Measurements from ENCODE around the gene PKDREJ. TPM values are rescaled to one million over a fixed set of nuclear protein-coding genes. Genes with fewer than 3 reads are reported as not detected.

PKDREJ gene
- total and polyA plus RNA-seq, 7 experiments from 2014 or later: not detected

- peaks cover 0 to 19% (median 5%) of the 10 kb centered on the region in 5 donors for H3K36me3 Mint-ChIP-seq
- intact Hi-C loops (cut with micrococcal nuclease): no loop called here
- no peak overlapping the region for H3K4me3 Mint-ChIP-seq
- CTCF ChIA-PET: no interaction called here
- Histone ChIP-seq H3K27me3 (ENCODE audit: control insufficient read depth in 2 of 2, insufficient read depth in 2 of 2, low read length in 2 of 2) (no peaks in the 10 kb centered on the region), H3K4me1 (ENCODE audit: control insufficient read depth in 2 of 2, insufficient read depth in 2 of 2, low read length in 2 of 2) (peaks cover 9 to 19% of the 10 kb centered on the region in 2 donors), H3K36me3 (ENCODE audit: control insufficient read depth in 2 of 3, insufficient read depth in 3 of 3, low read length in 3 of 3) (peaks cover 0 to 20% (median 0%) of the 10 kb centered on the region in 3 experiments), H3K27ac (ENCODE audit: low read depth, low read length) (no peak overlapping the region), H3K4me3 (ENCODE audit: low read length) (no peak overlapping the region), H3K9me3 (ENCODE audit: control insufficient read depth in 2 of 3, low read length in 3 of 3) (no peaks in the 10 kb centered on the region)
- H3K27ac Mint-ChIP-seq: no peak overlapping the region
- no peaks in the 10 kb centered on the region for H3K27me3 Mint-ChIP-seq
- no peak for DNase-seq
- peaks cover 17 to 34% (median 23%) of the 10 kb centered on the region in 7 donors for H3K4me1 Mint-ChIP-seq
- no peak for ATAC-seq
- H3K9me3 Mint-ChIP-seq: no peaks in the 10 kb centered on the region
- POLR2A ChIA-PET: interaction anchor here (0.8 kb wide), 1 partner anchor 9 kb away, joined by 3 read pairs; the partner anchor contains the start of gene CDPF1
Measured at GRCh38 chr22:46241396-46242007, 21.6 kb downstream of the PKDREJ start.

- Mint-ChIP-seq H3K4me3 (peak overlapping the region in 1 of 10 donors; percentile 51), H3K9me3 (no peaks in the 10 kb centered on the region), H3K36me3 (peaks cover 0 to 18% (median 6%) of the 10 kb centered on the region in 5 donors), H3K4me1 (peaks cover 14 to 34% (median 23%) of the 10 kb centered on the region in 7 donors), H3K27me3 (no peaks in the 10 kb centered on the region), H3K27ac (peak overlapping the region in 1 of 9 donors; percentile 78)
- Histone ChIP-seq H3K4me3 (ENCODE audit: low read length) (no peak overlapping the region), H3K4me1 (ENCODE audit: control insufficient read depth in 2 of 2, insufficient read depth in 2 of 2, low read length in 2 of 2) (peaks cover 9 to 19% of the 10 kb centered on the region in 2 donors), H3K36me3 (ENCODE audit: control insufficient read depth in 2 of 3, insufficient read depth in 3 of 3, low read length in 3 of 3) (peaks cover 0 to 20% (median 0%) of the 10 kb centered on the region in 3 experiments), H3K27me3 (ENCODE audit: control insufficient read depth in 2 of 2, insufficient read depth in 2 of 2, low read length in 2 of 2) (no peaks in the 10 kb centered on the region), H3K9me3 (ENCODE audit: control insufficient read depth in 2 of 3, low read length in 3 of 3) (no peaks in the 10 kb centered on the region), H3K27ac (ENCODE audit: low read depth, low read length) (no peak overlapping the region)
- intact Hi-C loops (cut with micrococcal nuclease): no loop called here
- ChIA-PET POLR2A (interaction anchor here (0.8 kb wide), 1 partner anchor 9 kb away, joined by 3 read pairs; the partner anchor contains the start of gene CDPF1), CTCF (no interaction called here)
- DNase-seq: no peak
- ATAC-seq: no peak
Measured at GRCh38 chr22:46240907-46241306, 22.2 kb downstream of the PKDREJ start.

GRCh38 chr22:46240506-46240905 is 22.6 kb downstream of the PKDREJ start:
- peaks cover 11 to 34% (median 23%) of the 10 kb centered on the region in 7 donors for H3K4me1 Mint-ChIP-seq

GRCh38 chr22:46240073-46240472 is 23.1 kb downstream of the PKDREJ start:
- POLR2A ChIA-PET: no interaction called here
- CTCF ChIA-PET: no interaction called here
- H3K4me1 ChIP-seq (ENCODE audit: control insufficient read depth in 2 of 2, insufficient read depth in 2 of 2, low read length in 2 of 2): peaks cover 9 to 19% of the 10 kb centered on the region in 2 donors
- H3K9me3 ChIP-seq (ENCODE audit: control insufficient read depth in 2 of 3, low read length in 3 of 3): no peaks in the 10 kb centered on the region
- H3K4me1 Mint-ChIP-seq: peaks cover 11 to 34% (median 23%) of the 10 kb centered on the region in 7 donors
- DNase-seq (no peak), ATAC-seq (no peak)
- H3K4me3 Mint-ChIP-seq: peak overlapping the region in 8 of 10 donors; percentile 23 to 66 (median 52)
- peak overlapping the region in 7 of 9 donors; percentile 62 to 93 (median 71) for H3K27ac Mint-ChIP-seq
- peak overlapping the region; percentile 38 for H3K4me3 ChIP-seq (ENCODE audit: low read length)
- H3K27ac ChIP-seq (ENCODE audit: low read depth, low read length): peak overlapping the region; percentile 33
- H3K9me3 Mint-ChIP-seq: no peaks in the 10 kb centered on the region
- intact Hi-C loops (cut with micrococcal nuclease): no loop called here
- H3K27me3 ChIP-seq (ENCODE audit: control insufficient read depth in 2 of 2, insufficient read depth in 2 of 2, low read length in 2 of 2): no peaks in the 10 kb centered on the region
- no peaks in the 10 kb centered on the region for H3K27me3 Mint-ChIP-seq
- peaks cover 0 to 20% (median 0%) of the 10 kb centered on the region in 3 experiments for H3K36me3 ChIP-seq (ENCODE audit: control insufficient read depth in 2 of 3, insufficient read depth in 3 of 3, low read length in 3 of 3)
- peaks cover 4 to 25% (median 7%) of the 10 kb centered on the region in 5 donors for H3K36me3 Mint-ChIP-seq

More at GRCh38 chr22:46240506-46240905, 22.6 kb downstream of the PKDREJ start:
- CTCF ChIA-PET: no interaction called here
- no peaks in the 10 kb centered on the region for H3K27me3 Mint-ChIP-seq
- Histone ChIP-seq H3K4me3 (ENCODE audit: low read length) (no peak overlapping the region), H3K4me1 (ENCODE audit: control insufficient read depth in 2 of 2, insufficient read depth in 2 of 2, low read length in 2 of 2) (peaks cover 9 to 19% of the 10 kb centered on the region in 2 donors), H3K27me3 (ENCODE audit: control insufficient read depth in 2 of 2, insufficient read depth in 2 of 2, low read length in 2 of 2) (no peaks in the 10 kb centered on the region), H3K36me3 (ENCODE audit: control insufficient read depth in 2 of 3, insufficient read depth in 3 of 3, low read length in 3 of 3) (peaks cover 0 to 20% (median 0%) of the 10 kb centered on the region in 3 experiments), H3K27ac (ENCODE audit: low read depth, low read length) (no peak overlapping the region), H3K9me3 (ENCODE audit: control insufficient read depth in 2 of 3, low read length in 3 of 3) (no peaks in the 10 kb centered on the region)
- DNase-seq: no peak
- intact Hi-C loops (cut with micrococcal nuclease): no loop called here
- no peaks in the 10 kb centered on the region for H3K9me3 Mint-ChIP-seq
- no peak for ATAC-seq
- H3K4me3 Mint-ChIP-seq: peak overlapping the region in 3 of 10 donors; percentile 23 to 54 (median 51)
- peaks cover 2 to 20% (median 6%) of the 10 kb centered on the region in 5 donors for H3K36me3 Mint-ChIP-seq
- peak overlapping the region in 2 of 9 donors; percentile 21 to 78 for H3K27ac Mint-ChIP-seq
- POLR2A ChIA-PET: no interaction called here

GRCh38 chr22:46239261-46240048 is 23.7 kb downstream of the PKDREJ start:
- Mint-ChIP-seq H3K4me1 (peaks cover 11 to 34% (median 23%) of the 10 kb centered on the region in 7 donors), H3K36me3 (peaks cover 4 to 27% (median 9%) of the 10 kb centered on the region in 5 donors), H3K27me3 (no peaks in the 10 kb centered on the region), H3K27ac (peak overlapping the region; percentile 60 to 93 (median 71)), H3K9me3 (no peaks in the 10 kb centered on the region), H3K4me3 (peak overlapping the region; percentile 44 to 79 (median 56))
- ATAC-seq (peak; percentile 46), DNase-seq (peak in 6 of 9 donors; percentile 19 to 40 (median 32))
- ChIA-PET POLR2A (interaction anchor here (0.5 kb wide), 1 partner anchor 75 kb away, joined by 3 read pairs; no protein-coding TSS in a partner anchor), CTCF (no interaction called here)
- Histone ChIP-seq H3K4me3 (ENCODE audit: low read length) (peak overlapping the region; percentile 38), H3K27ac (ENCODE audit: low read depth, low read length) (peak overlapping the region; percentile 33), H3K27me3 (ENCODE audit: control insufficient read depth in 2 of 2, insufficient read depth in 2 of 2, low read length in 2 of 2) (no peaks in the 10 kb centered on the region), H3K36me3 (ENCODE audit: control insufficient read depth in 2 of 3, insufficient read depth in 3 of 3, low read length in 3 of 3) (peaks cover 0 to 13% (median 0%) of the 10 kb centered on the region in 3 experiments), H3K9me3 (ENCODE audit: control insufficient read depth in 2 of 3, low read length in 3 of 3) (no peaks in the 10 kb centered on the region), H3K4me1 (ENCODE audit: control insufficient read depth in 2 of 2, insufficient read depth in 2 of 2, low read length in 2 of 2) (peaks cover 9 to 19% of the 10 kb centered on the region in 2 donors)
- intact Hi-C loops (cut with micrococcal nuclease): no loop called here

- peaks cover 0 to 5% (median 0%) of the 10 kb centered on the region in 3 experiments for H3K36me3 ChIP-seq (ENCODE audit: control insufficient read depth in 2 of 3, insufficient read depth in 3 of 3, low read length in 3 of 3)
- H3K9me3 ChIP-seq (ENCODE audit: control insufficient read depth in 2 of 3, low read length in 3 of 3): no peaks in the 10 kb centered on the region
- Mint-ChIP-seq H3K9me3 (no peaks in the 10 kb centered on the region), H3K27me3 (no peaks in the 10 kb centered on the region), H3K27ac (peak overlapping the region in 1 of 9 donors; percentile 70), H3K4me3 (no peak overlapping the region), H3K36me3 (peaks cover 0 to 22% (median 9%) of the 10 kb centered on the region in 5 donors), H3K4me1 (peaks cover 11 to 34% (median 23%) of the 10 kb centered on the region in 7 donors)
- no peak overlapping the region for H3K27ac ChIP-seq (ENCODE audit: low read depth, low read length)
- intact Hi-C loops (cut with micrococcal nuclease): no loop called here
- ATAC-seq (no peak), DNase-seq (no peak)
- CTCF ChIA-PET: no interaction called here
- no peaks in the 10 kb centered on the region for H3K27me3 ChIP-seq (ENCODE audit: control insufficient read depth in 2 of 2, insufficient read depth in 2 of 2, low read length in 2 of 2)
- peaks cover 9 to 19% of the 10 kb centered on the region in 2 donors for H3K4me1 ChIP-seq (ENCODE audit: control insufficient read depth in 2 of 2, insufficient read depth in 2 of 2, low read length in 2 of 2)
- POLR2A ChIA-PET: interaction anchor here (0.5 kb wide), 1 partner anchor 76 kb away, joined by 3 read pairs; no protein-coding TSS in a partner anchor
- no peak overlapping the region for H3K4me3 ChIP-seq (ENCODE audit: low read length)
Measured at GRCh38 chr22:46238541-46238940, 24.6 kb downstream of the PKDREJ start.

Data from naive thymus-derived CD4-positive, alpha-beta T cell (primary cell).